Measurements from ENCODE around the gene MS4A8. TPM values are rescaled to one million over a fixed set of nuclear protein-coding genes. Genes with fewer than 3 reads are reported as not detected.
"Not testable (repeated sequence)": the region's sequence is repeated elsewhere in the genome, so short reads cannot be mapped to it uniquely, and the experiment has no call there.

Gene MS4A8
- total and polyA plus RNA-seq, 9 donors: 2.3 to 10.5 (median 6.7) TPM

DNA sequence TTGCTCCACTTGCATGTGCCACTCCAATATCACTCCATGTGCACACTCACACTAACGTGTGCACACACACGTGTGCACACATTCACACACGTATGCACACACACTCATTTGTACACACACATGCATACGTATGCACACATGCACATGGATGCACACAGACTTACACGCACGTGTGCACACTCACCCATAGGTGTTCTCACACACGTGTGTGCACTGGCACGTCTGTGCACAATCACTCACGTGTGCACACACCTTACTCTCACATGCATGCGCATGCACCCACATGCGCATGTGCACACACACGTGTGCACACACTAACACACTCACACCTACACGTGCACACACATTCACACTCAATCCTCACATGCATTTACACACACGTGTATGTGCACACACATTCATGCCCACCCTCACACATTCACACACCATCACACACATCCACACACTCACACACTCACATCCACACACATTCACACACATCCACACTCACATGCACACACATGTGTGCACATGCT, 48.0 kb downstream of the MS4A8 start:
- no peak for DNase-seq
- 95% methylated on average over 14 of the region's 14 CpGs for WGBS (ENCODE audit: insufficient coverage)
- H3K27me3 ChIP-seq (ENCODE audit: control insufficient read depth, insufficient read depth, low read length): peaks cover 4% of the 10 kb centered on the region
- H3K36me3 ChIP-seq (ENCODE audit: control insufficient read depth, insufficient read depth, low read length): no peaks in the 10 kb centered on the region
- no peak overlapping the region for H3K27ac ChIP-seq (ENCODE audit: low read length)
- no peaks in the 10 kb centered on the region for H3K4me1 ChIP-seq (ENCODE audit: control insufficient read depth, insufficient read depth, low read length)
- H3K4me3 ChIP-seq (ENCODE audit: low read length): no peak overlapping the region
- no peaks in the 10 kb centered on the region for H3K9me3 ChIP-seq (replicated peaks; ENCODE audit: control insufficient read depth, low read depth, low read length)

DNA sequence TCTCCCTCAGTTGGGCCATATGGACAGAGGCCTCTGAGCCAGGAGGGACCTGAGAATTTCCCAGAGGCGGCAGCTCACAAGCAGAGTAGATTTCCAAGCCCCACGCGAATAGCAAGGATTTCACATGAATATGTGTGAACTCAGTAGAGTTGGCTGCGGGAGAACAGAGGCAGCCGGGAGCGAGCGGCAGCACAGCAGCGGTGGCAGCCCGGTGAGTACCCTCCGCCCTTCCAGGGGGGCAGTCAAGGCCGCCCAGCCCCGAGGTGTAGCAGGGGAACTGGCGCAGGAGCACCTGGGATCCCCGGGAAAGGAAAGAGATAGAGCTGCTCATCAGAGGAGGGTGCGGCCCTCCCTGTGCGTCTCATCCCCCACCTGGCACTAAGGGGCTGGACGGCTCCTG, 48.8 kb downstream of the MS4A8 start:
- Histone ChIP-seq H3K9me3 (replicated peaks; ENCODE audit: control insufficient read depth, low read depth, low read length) (no peaks in the 10 kb centered on the region), H3K4me3 (ENCODE audit: low read length) (no peak overlapping the region), H3K27ac (ENCODE audit: low read length) (no peak overlapping the region), H3K27me3 (ENCODE audit: control insufficient read depth, insufficient read depth, low read length) (peaks cover 4% of the 10 kb centered on the region), H3K36me3 (ENCODE audit: control insufficient read depth, insufficient read depth, low read length) (no peaks in the 10 kb centered on the region), H3K4me1 (ENCODE audit: control insufficient read depth, insufficient read depth, low read length) (no peaks in the 10 kb centered on the region)
- DNase-seq: no peak
- 87% methylated on average over 13 of the region's 17 CpGs for WGBS (ENCODE audit: insufficient coverage)

DNA sequence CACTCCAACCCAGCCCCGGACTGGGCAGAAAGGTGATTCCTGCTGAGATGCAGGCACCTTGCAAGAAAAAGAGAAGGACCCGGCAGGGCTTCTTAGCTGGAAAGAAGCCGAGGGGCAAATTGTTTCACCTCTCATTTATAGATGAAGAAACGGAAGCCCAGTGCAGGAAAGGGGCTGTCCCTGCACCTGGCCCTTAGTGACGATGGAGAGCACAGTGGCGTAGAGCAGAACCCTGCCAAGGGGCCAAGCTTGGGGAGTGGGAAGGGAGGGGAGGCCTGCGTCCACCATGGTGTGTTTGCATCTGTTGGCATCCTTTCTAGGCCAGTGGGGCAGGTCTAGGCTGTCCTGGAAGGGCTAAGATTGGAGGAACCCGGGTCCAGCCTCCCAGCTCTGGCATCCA, 49.4 kb downstream of the MS4A8 start:
- H3K27ac ChIP-seq (ENCODE audit: low read length): no peak overlapping the region
- no peak overlapping the region for H3K4me3 ChIP-seq (ENCODE audit: low read length)
- DNase-seq: no peak
- 63% methylated on average over 8 of the region's 8 CpGs for WGBS (ENCODE audit: insufficient coverage)
- no peaks in the 10 kb centered on the region for H3K36me3 ChIP-seq (ENCODE audit: control insufficient read depth, insufficient read depth, low read length)
- H3K27me3 ChIP-seq (ENCODE audit: control insufficient read depth, insufficient read depth, low read length): peaks cover 6% of the 10 kb centered on the region
- no peaks in the 10 kb centered on the region for H3K4me1 ChIP-seq (ENCODE audit: control insufficient read depth, insufficient read depth, low read length)
- no peaks in the 10 kb centered on the region for H3K9me3 ChIP-seq (replicated peaks; ENCODE audit: control insufficient read depth, low read depth, low read length)

DNA sequence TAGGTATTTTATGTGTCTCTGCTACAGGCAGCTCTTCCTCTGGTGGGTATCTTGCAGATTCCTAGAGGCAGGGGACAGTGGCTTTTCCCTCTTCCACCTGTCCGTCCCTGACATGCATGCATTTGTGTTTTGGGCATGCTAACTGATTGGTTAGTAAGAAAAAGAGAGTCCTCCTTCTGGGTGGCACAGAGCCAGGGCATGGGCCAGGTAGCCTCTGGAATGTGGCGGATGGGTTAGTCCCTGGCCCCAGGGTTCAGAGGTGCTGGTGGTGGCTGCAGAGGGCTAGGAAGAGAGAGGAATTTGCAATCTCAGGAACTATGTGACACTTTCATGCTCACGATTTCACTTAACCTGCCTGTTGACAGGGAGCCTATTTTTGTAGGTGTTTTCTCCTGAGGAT, 51.5 kb downstream of the MS4A8 start:
- Histone ChIP-seq H3K9me3 (replicated peaks; ENCODE audit: control insufficient read depth, low read depth, low read length) (no peaks in the 10 kb centered on the region), H3K27me3 (ENCODE audit: control insufficient read depth, insufficient read depth, low read length) (peaks cover 6% of the 10 kb centered on the region)

DNA sequence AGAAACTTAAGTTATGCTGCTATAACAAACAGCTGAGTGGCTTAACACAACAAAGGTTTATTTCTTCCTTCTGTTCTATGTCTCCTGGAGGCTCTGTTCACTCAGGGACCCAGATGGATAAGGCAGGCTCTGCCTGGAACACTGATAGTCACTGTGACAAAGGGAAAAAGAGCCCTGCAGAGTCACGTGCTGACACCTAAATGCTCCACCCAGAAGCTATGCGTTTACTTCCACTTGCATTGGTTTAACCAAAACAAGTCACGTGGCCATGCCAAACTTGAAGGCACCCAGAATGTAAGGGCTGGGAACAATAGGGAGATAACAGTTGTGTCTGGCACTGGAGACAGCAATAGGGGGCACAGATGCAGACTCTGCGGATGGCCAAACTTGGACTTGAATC, 53.9 kb downstream of the MS4A8 start:
- H3K36me3 ChIP-seq (ENCODE audit: control insufficient read depth, insufficient read depth, low read length): no peaks in the 10 kb centered on the region
- H3K27ac ChIP-seq (ENCODE audit: low read length): no peak overlapping the region
- H3K4me1 ChIP-seq (ENCODE audit: control insufficient read depth, insufficient read depth, low read length): no peaks in the 10 kb centered on the region
- no peaks in the 10 kb centered on the region for H3K9me3 ChIP-seq (replicated peaks; ENCODE audit: control insufficient read depth, low read depth, low read length)
- no peak for DNase-seq
- H3K4me3 ChIP-seq (ENCODE audit: low read length): no peak overlapping the region
- peaks cover 6% of the 10 kb centered on the region for H3K27me3 ChIP-seq (ENCODE audit: control insufficient read depth, insufficient read depth, low read length)
- WGBS (ENCODE audit: insufficient coverage): 60% methylated on average over 1 of the region's 4 CpGs

More for the DNA sequence above, 51.5 kb downstream of the MS4A8 start:
- no peak for DNase-seq
- no peaks in the 10 kb centered on the region for H3K4me1 ChIP-seq (ENCODE audit: control insufficient read depth, insufficient read depth, low read length)
- H3K4me3 ChIP-seq (ENCODE audit: low read length): no peak overlapping the region
- no peak overlapping the region for H3K27ac ChIP-seq (ENCODE audit: low read length)
- no peaks in the 10 kb centered on the region for H3K36me3 ChIP-seq (ENCODE audit: control insufficient read depth, insufficient read depth, low read length)
- 79% methylated on average over 2 of the region's 3 CpGs for WGBS (ENCODE audit: insufficient coverage)

DNA sequence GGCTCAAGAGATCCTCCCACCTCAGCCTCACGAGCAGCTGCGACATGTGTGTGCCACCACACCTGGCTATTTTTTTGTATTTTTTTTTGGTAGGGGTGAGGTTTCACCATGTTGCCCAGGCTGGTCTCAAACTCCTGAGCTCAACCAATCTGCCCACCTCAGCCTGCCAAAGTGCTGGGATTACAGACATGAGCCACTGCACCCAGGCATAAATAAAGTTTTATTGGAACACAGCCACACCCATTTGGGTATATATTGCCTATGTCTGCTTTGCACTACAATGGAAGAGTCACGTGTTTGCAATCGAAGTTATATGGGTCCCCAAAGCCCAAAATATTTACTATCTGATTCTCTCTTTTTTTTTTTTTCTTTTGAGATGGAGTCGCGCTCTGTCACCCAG, 55.5 kb downstream of the MS4A8 start:
- no peak overlapping the region for H3K4me3 ChIP-seq (ENCODE audit: low read length)
- peaks cover 6% of the 10 kb centered on the region for H3K27me3 ChIP-seq (ENCODE audit: control insufficient read depth, insufficient read depth, low read length)
- H3K36me3 ChIP-seq (ENCODE audit: control insufficient read depth, insufficient read depth, low read length): no peaks in the 10 kb centered on the region
- H3K9me3 ChIP-seq (replicated peaks; ENCODE audit: control insufficient read depth, low read depth, low read length): no peaks in the 10 kb centered on the region
- no peak for DNase-seq
- no peak overlapping the region for H3K27ac ChIP-seq (ENCODE audit: low read length)
- 67% methylated on average over 2 of the region's 6 CpGs for WGBS (ENCODE audit: insufficient coverage)
- H3K4me1 ChIP-seq (ENCODE audit: control insufficient read depth, insufficient read depth, low read length): no peaks in the 10 kb centered on the region

DNA sequence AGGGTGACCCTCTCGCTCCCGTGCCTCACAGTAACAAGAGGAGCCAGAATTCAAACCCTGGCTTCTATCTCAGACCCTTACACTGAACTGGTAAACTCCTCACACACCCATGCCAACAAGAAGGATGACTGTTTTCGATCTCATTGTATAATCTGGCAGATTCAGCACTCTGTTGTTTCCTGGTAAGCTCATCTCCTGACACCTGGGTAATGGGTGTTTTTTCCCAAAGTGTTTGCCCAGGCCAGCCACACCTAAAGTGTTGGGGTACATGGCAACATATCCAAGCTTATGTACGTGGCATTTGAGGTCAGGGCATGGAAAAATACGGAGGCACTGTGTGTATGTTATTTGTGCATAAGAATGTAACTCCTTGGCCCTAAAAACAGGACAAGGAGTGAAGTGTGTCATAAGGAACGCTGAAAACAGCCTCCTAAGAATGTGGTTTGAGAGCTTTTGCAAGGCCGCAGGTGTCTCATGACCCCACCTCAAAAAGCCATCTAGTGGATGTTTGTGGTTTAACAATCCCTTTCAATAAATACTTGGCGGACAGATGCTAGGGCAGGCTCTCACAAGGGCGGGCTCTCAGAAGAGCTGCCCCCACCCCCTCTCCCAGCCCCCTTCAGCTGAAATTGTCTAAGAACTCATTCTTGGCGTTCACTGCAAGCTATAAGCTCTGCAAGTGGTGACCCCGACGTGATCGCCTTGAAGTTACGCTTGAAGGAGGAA, 57.1 kb downstream of the MS4A8 start, which contains the start of gene MS4A15:
Gene MS4A15, plus strand, starts transcription at position 561 of the 726 bp plus-strand sequence. CDS start 6,867 bp downstream, outside the sequence.
- H3K4me3 ChIP-seq (ENCODE audit: low read length): no peak within 1 kb of the TSS
- H3K27ac ChIP-seq (ENCODE audit: low read length): no peak within 1 kb of the TSS
- no peaks in the 10 kb centered on the region for H3K36me3 ChIP-seq (ENCODE audit: control insufficient read depth, insufficient read depth, low read length)
- DNase-seq: no peak
- H3K27me3 ChIP-seq (ENCODE audit: control insufficient read depth, insufficient read depth, low read length): peaks cover 6% of the 10 kb centered on the region
- H3K9me3 ChIP-seq (replicated peaks; ENCODE audit: control insufficient read depth, low read depth, low read length): no peaks in the 10 kb centered on the region
- WGBS (ENCODE audit: insufficient coverage): 86% methylated on average over 7 of the region's 14 CpGs
- no peaks in the 10 kb centered on the region for H3K4me1 ChIP-seq (ENCODE audit: control insufficient read depth, insufficient read depth, low read length)

DNA sequence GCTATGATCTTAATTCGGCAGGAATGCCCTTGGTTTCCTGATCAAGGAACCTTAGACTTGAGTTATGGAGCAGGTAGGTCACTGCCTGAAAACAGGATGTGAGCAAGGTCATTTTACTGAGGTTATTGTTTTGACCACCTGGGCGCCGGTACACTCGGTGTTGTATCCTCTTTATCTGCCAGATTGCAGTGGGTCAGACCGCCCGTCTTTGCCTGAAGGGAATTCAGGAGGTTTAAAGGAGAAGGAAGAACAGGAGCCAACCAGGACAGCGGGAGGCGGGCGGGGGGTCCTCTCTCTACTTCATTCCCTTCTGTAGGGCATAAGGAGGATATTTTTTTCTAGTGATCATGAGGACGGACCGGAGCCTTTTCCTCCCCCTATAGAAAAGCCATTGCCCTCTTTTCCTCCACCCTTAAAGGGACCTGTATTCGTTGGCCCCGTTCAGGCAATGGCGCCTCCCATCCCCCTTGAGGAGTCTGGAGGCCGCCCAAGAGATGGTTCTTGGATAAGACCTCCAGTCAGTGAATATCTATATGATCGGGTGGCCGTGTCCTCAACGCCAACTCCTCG, 57.9 kb downstream of the MS4A8 start:
- Histone ChIP-seq H3K4me1 (ENCODE audit: control insufficient read depth, insufficient read depth, low read length) (peaks cover 2% of the 10 kb centered on the region), H3K27me3 (ENCODE audit: control insufficient read depth, insufficient read depth, low read length) (peaks cover 2% of the 10 kb centered on the region), H3K36me3 (ENCODE audit: control insufficient read depth, insufficient read depth, low read length) (no peaks in the 10 kb centered on the region), H3K9me3 (replicated peaks; ENCODE audit: control insufficient read depth, low read depth, low read length) (no peaks in the 10 kb centered on the region), H3K27ac (ENCODE audit: low read length) (no peak overlapping the region), H3K4me3 (ENCODE audit: low read length) (no peak overlapping the region)
- DNase-seq: no peak
- WGBS (ENCODE audit: insufficient coverage): 88% methylated on average over 14 of the region's 19 CpGs

DNA sequence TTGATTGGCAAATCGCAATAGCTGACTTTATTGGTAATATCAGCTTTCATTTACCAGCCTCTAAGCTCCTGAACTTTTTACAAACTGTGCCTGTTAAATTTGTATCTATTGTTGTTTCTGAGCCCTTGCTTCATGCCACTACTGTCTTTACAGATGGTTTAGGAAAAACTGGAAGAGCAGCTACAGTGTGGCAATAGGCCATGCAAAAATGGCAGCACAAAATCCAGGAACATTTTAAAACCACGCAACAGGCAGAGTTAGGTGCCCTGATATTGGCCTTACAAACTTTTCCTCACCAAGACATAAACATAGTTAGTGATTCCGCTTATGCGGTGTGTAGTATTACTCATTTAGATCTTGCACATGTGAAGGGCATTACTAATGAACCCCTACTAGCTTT, 59.3 kb downstream of the MS4A8 start:
- DNase-seq; H3K27ac ChIP-seq (ENCODE audit: low read length); H3K4me1 ChIP-seq (ENCODE audit: control insufficient read depth, insufficient read depth, low read length); H3K9me3 ChIP-seq (replicated peaks; ENCODE audit: control insufficient read depth, low read depth, low read length); H3K4me3 ChIP-seq (ENCODE audit: low read length); H3K36me3 ChIP-seq (ENCODE audit: control insufficient read depth, insufficient read depth, low read length); H3K27me3 ChIP-seq (ENCODE audit: control insufficient read depth, insufficient read depth, low read length): not testable (repeated sequence)
- no CpG with 5 or more reads among the region's 4 CpGs for WGBS (ENCODE audit: insufficient coverage)

DNA sequence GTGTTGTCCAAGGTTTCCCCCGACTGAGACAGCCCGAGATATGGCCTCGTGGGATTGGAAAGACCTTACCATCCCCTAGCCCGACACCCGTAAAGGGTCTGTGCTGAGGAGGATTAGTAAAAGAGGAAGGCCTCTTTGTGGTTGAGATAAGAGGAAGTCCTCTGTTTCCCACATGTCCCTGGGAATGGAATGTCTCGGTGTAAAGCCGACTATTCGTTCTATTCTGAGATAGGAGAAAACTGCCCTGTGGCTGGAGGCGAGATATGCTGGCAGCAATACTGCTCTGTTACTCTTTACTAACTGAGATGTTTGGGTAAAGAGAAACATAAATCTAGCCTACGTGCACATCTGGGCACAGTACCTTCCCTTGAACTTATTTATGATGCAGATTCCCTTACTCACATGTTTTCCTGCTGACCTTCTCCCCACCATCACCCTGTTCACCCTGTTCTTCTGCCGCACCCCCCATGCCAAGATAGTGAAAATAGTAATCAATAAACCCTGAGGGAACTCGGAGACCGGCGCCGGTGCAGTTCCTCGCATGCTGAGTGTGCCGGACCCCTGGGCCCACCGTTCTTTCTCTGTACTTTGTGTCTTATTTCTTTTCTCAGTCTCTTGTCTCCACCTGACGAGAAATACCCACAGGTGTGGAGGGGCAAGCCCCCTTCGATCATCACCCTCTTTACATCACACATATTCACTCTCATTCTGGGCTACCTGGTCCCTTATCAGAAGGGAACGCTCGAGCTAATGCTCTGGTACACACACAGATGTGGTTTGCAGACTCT, 60.2 kb downstream of the MS4A8 start:
- not testable (repeated sequence) for H3K27me3 ChIP-seq (ENCODE audit: control insufficient read depth, insufficient read depth, low read length)

More for the DNA sequence above, 60.2 kb downstream of the MS4A8 start:
- not testable (repeated sequence) for H3K36me3 ChIP-seq (ENCODE audit: control insufficient read depth, insufficient read depth, low read length); H3K4me3 ChIP-seq (ENCODE audit: low read length); H3K9me3 ChIP-seq (replicated peaks; ENCODE audit: control insufficient read depth, low read depth, low read length); H3K4me1 ChIP-seq (ENCODE audit: control insufficient read depth, insufficient read depth, low read length); H3K27ac ChIP-seq (ENCODE audit: low read length)
- DNase-seq: peak; percentile 35
- WGBS (ENCODE audit: insufficient coverage): 80% methylated on average over 15 of the region's 22 CpGs
